ENCODE results near the gene GK. TPM values are rescaled to one million over a fixed set of nuclear protein-coding genes. Genes with fewer than 3 reads are reported as not detected.

Gene GK
- total and polyA plus RNA-seq, 2 of the 8 experiments (the other 6 are each of a cell fraction or from before 2014, with no cell fraction given), result 2.9 to 11.2 TPM

- H3K18ac ChIP-seq (ENCODE audit: extremely low read depth, low read length), result no peak overlapping the region
- FAIRE-seq, result no peak
- H3K56ac ChIP-seq (replicated peaks; ENCODE audit: insufficient read length, low read depth, low read length), result no peak overlapping the region
- WGBS, 2 experiments (ENCODE audit: extremely low coverage in 1 of 2, insufficient coverage in 1 of 2, insufficient read length in 1 of 2, insufficient replicate concordance in 2 of 2, low coverage in 1 of 2, low lambda C conversion rate in 2 of 2, missing lambda C conversion rate in 1 of 2), result 80% methylated on average over 6 of the region's 6 CpGs; no CpG with 5 or more reads in 1 of the 2 experiments
- H3K14ac ChIP-seq (ENCODE audit: insufficient read length), result no peak overlapping the region
- H4K8ac ChIP-seq (ENCODE audit: extremely low read depth, insufficient read depth, low read length), result no peak overlapping the region
- no peaks in the 10 kb centered on the region for H4K20me1 ChIP-seq (replicated peaks in 1 of 2; ENCODE audit: control insufficient read depth in 1 of 2, insufficient read depth in 2 of 2, low read length in 2 of 2)
- H3K23ac ChIP-seq (ENCODE audit: insufficient read length), result no peak overlapping the region
- H2BK120ac ChIP-seq (replicated peaks; ENCODE audit: low read depth, low read length), result no peak overlapping the region
- H2BK20ac ChIP-seq (ENCODE audit: low read length), result no peak overlapping the region
- H3K4me3 ChIP-seq (ENCODE audit: extremely low read depth in 1 of 4, insufficient read depth in 2 of 4, low read depth in 3 of 4, low read length in 4 of 4), result no peak overlapping the region
- no peaks in the 10 kb centered on the region; a peak in 1 of 8 replicates for H3K36me3 ChIP-seq (ENCODE audit: control insufficient read depth in 2 of 4, insufficient read depth in 4 of 4, low read length in 3 of 4)
- H2BK15ac ChIP-seq (ENCODE audit: low read length), result no peak overlapping the region
- ChIA-PET POLR2A (ENCODE audit: partially characterized antibody) (no interaction called here), CTCF (ENCODE audit: partially characterized antibody) (interaction anchor here (1.1 kb wide), 1 partner anchor 44 kb away, joined by 3 read pairs; no protein-coding TSS in a partner anchor)
- no peaks in the 10 kb centered on the region for H3K27me3 ChIP-seq (replicated peaks in 1 of 4; ENCODE audit: control insufficient read depth in 3 of 4, extremely low read depth in 1 of 4, insufficient read depth in 3 of 4, low read length in 3 of 4)
- H3K4me1 ChIP-seq (replicated peaks in 1 of 4; ENCODE audit: control insufficient read depth in 3 of 4, insufficient read depth in 4 of 4, low read length in 3 of 4), result no peaks in the 10 kb centered on the region
- no peak overlapping the region for H2BK5ac ChIP-seq (ENCODE audit: low read depth, low read length)
- no peak overlapping the region for H3K27ac ChIP-seq (ENCODE audit: low read depth, low read length)
- no peak overlapping the region for H2AK5ac ChIP-seq (ENCODE audit: low read depth, low read length)
- H2AFZ ChIP-seq (ENCODE audit: low read length), result no peak overlapping the region
- no peak overlapping the region for H4K91ac ChIP-seq (replicated peaks; ENCODE audit: insufficient read length, low read length)
- H3K9ac ChIP-seq (replicated peaks in 1 of 4; ENCODE audit: extremely low read depth in 1 of 4, low read depth in 3 of 4, low read length in 3 of 4), result no peak overlapping the region
- no peak overlapping the region for H2BK12ac ChIP-seq (ENCODE audit: low read depth, low read length)
- no peak overlapping the region for H3K4me2 ChIP-seq (ENCODE audit: insufficient read depth in 1 of 2, low read depth in 2 of 2, low read length in 2 of 2)
- no peaks in the 10 kb centered on the region for H3K23me2 ChIP-seq (ENCODE audit: low read depth, low read length)
- no peak overlapping the region for H3K4ac ChIP-seq (replicated peaks; ENCODE audit: insufficient read length, low read depth, low read length)
- H4K5ac ChIP-seq (ENCODE audit: insufficient read length, low read depth, low read length), result no peak overlapping the region
- no peaks in the 10 kb centered on the region for H3K79me1 ChIP-seq (ENCODE audit: low read depth, low read length)
- no peaks in the 10 kb centered on the region for H3K79me2 ChIP-seq (ENCODE audit: control insufficient read depth in 1 of 2, insufficient read depth in 2 of 2, low read length in 2 of 2)
- no peak for DNase-seq (ENCODE audit: low read depth in 1 of 2, low spot score in 2 of 2)
- H3K9me3 ChIP-seq (ENCODE audit: insufficient read depth in 2 of 2, low read depth in 1 of 2, low read length in 1 of 2), result no peaks in the 10 kb centered on the region
- TF ChIP-seq USF2 (IDR thresholded peaks at IDR 0.05; ENCODE audit: low read length) (no peak), GTF2F1 (IDR thresholded peaks at IDR 0.05; ENCODE audit: borderline replicate concordance, low read depth, low read length) (no peak), POU5F1 (IDR thresholded peaks at IDR 0.05; ENCODE audit: low read depth, low read length) (no peak), TBP (IDR thresholded peaks at IDR 0.05; ENCODE audit: low read depth, low read length) (no peak), SP1 (IDR thresholded peaks at IDR 0.05; ENCODE audit: low read depth, low read length) (no peak), NRF1 (IDR thresholded peaks at IDR 0.05; ENCODE audit: low read depth, low read length) (no peak), BRCA1 (IDR thresholded peaks at IDR 0.05; ENCODE audit: low read depth, low read length) (no peak), KDM5A (IDR thresholded peaks at IDR 0.05; ENCODE audit: low read length) (no peak), SIX5 (IDR thresholded peaks at IDR 0.05; ENCODE audit: low read depth, low read length) (no peak), SRF (IDR thresholded peaks at IDR 0.05; ENCODE audit: low read depth, low read length) (no peak), RNF2 (IDR thresholded peaks at IDR 0.05; ENCODE audit: borderline replicate concordance, low read depth, low read length, missing control alignments, poor library complexity, severe bottlenecking) (no peak), PHF8 (conservative IDR thresholded peaks at IDR 0.05; ENCODE audit: low read depth, low read length) (no peak), SIRT6 (IDR thresholded peaks at IDR 0.05; ENCODE audit: low read length) (no peak), SP4 (IDR thresholded peaks at IDR 0.05; ENCODE audit: low read length) (no peak)
Observed at GRCh38 chrX:30679369-30679768, 26.1 kb downstream of the GK start.

Data from H1 (cell line).